Fibroblast of lung (primary cell): ENCODE measurements around the gene TRIL. TPM values are rescaled to one million over a fixed set of nuclear protein-coding genes. Genes with fewer than 3 reads are reported as not detected.

Experiments
- DNase-seq, 2 donors: peaks; one replicate each; pipeline versions ENCODE4 v3.0.0 to v3.0.0-alpha.2; 2010; ENCODE audit warnings: low read depth in 2 of 2
- H2AFZ ChIP-seq: 2 replicates; pipeline ENCODE4 v1.5.1; 2012; ENCODE audit warnings: low read length, control low read depth, inconsistent platforms
- H3K27ac ChIP-seq: 2 replicates; pipeline ENCODE4 v1.5.1; 2011; ENCODE audit warnings: low read length, control low read depth; ENCODE audit not compliant: insufficient read depth
- H3K27me3 ChIP-seq: 2 replicates; pipeline ENCODE4 v1.5.1; 2011; ENCODE audit warnings: mild to moderate bottlenecking, low read length; ENCODE audit not compliant: control insufficient read depth, insufficient read depth
- H3K36me3 ChIP-seq: 2 replicates; pipeline ENCODE4 v1.5.1; 2011; ENCODE audit warnings: low read length; ENCODE audit not compliant: control insufficient read depth, insufficient read depth
- H3K4me1 ChIP-seq: 2 replicates; pipeline ENCODE4 v1.5.1; 2011; ENCODE audit warnings: low read length; ENCODE audit not compliant: control insufficient read depth, insufficient read depth; ENCODE audit errors: extremely low read depth
- H3K4me2 ChIP-seq: 2 replicates; pipeline ENCODE4 v1.5.1; 2011; ENCODE audit warnings: low read length, control low read depth; ENCODE audit not compliant: insufficient read depth; ENCODE audit errors: extremely low read depth
- H3K4me3 ChIP-seq, 4 experiments: fragments of 200-600 bp in 1 of 4; sonication (generic) in 1 of 4; replicated peaks in 1 of 4; 2 replicates each; pipeline ENCODE4 v1.5.1; 2011 to 2016; ENCODE audit warnings: low read length in 4 of 4, low read depth in 3 of 4, mild to moderate bottlenecking in 3 of 4, control low read depth in 2 of 4, inconsistent platforms in 1 of 4, mixed read lengths in 1 of 4; ENCODE audit not compliant: insufficient read depth in 1 of 4; ENCODE audit errors: control extremely low read depth in 1 of 4
- H3K79me2 ChIP-seq: 2 replicates; pipeline ENCODE4 v1.5.1; 2012; ENCODE audit warnings: mild to moderate bottlenecking, low read length, inconsistent platforms; ENCODE audit not compliant: control insufficient read depth, insufficient read depth
- H3K9ac ChIP-seq: 2 replicates; pipeline ENCODE4 v1.5.1; 2011; ENCODE audit warnings: mild to moderate bottlenecking, low read length, control low read depth; ENCODE audit not compliant: insufficient read depth
- H3K9me3 ChIP-seq: 2 replicates; pipeline ENCODE4 v1.5.1; 2012; ENCODE audit warnings: low read depth, low read length; ENCODE audit not compliant: control insufficient read depth, insufficient read depth
- H4K20me1 ChIP-seq: 2 replicates; pipeline ENCODE4 v1.5.1; 2011; ENCODE audit warnings: low read length; ENCODE audit not compliant: control insufficient read depth, insufficient read depth; ENCODE audit errors: extremely low read depth
- CTCF ChIP-seq, 2 donors: IDR thresholded peaks in 1 of 2; conservative IDR thresholded peaks in 1 of 2; 1 replicate in 1 of 2; 2 replicates in 1 of 2; pipeline ENCODE4 v1.5.1; 2011 to 2012; ENCODE audit warnings: low read length in 2 of 2, control low read depth in 1 of 2, inconsistent platforms in 1 of 2, low read depth in 1 of 2, mild to moderate bottlenecking in 1 of 2
- EZH2 ChIP-seq: IDR thresholded peaks from 2 replicates; pipeline ENCODE4 v1.5.1; 2012; ENCODE audit warnings: low read length, control low read depth, mild to moderate bottlenecking; ENCODE audit errors: missing control alignments
- polyA plus RNA-seq, 2 donors: library from polyadenylated mRNA; depleted of rRNA in 1 of 2; stranded (reverse) in 1 of 2; unstranded in 1 of 2; fragments of >200 nt; gene quantifications; 2 replicates each; pipeline ENCODE4 v1.2.1, GENCODE V29; 2011 to 2012; ENCODE audit warnings: missing spikeins in 1 of 2
- total RNA-seq: library from RNA; depleted of rRNA; stranded (reverse); fragments of >200 nt; gene quantifications from 2 replicates; pipeline ENCODE4 v1.2.1, GENCODE V29; 2014

Gene TRIL
- total and polyA plus RNA-seq, 2 donors (not counting 1 experiment from before 2014, with no cell fraction given) = 0.10 to 0.17 TPM

DNA sequence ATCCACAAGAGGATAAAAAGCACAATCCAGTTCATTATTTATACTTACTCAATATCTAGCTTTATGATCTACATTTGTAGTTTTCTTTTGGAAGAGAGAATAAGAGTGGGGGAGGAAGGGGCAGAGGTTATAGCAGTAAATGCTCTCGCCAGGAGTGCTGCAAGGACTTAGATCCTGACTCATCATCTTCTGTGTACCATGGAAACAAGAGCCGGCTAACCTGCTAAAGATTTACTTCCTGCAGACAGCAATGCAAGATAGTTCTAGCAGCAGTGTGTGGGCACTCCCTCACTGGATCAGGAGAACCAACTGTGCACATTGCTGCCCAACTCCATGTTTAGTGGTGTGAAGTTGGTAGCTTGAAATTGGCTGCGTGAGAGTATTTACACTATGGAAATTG, 47.7 kb upstream of the TRIL start:
- H3K36me3 ChIP-seq = no peaks in the 10 kb centered on the region
- TF ChIP-seq EZH2 = no peak
- TF ChIP-seq CTCF (conservative IDR thresholded peaks at IDR 0.05 in 1 of 2, IDR thresholded peaks at IDR 0.05 in 1 of 2; ENCODE audit: low read depth in 1 of 2, low read length in 2 of 2) = no peak
- no peaks in the 10 kb centered on the region for H3K9me3 ChIP-seq
- peaks cover 4% of the 10 kb centered on the region for H3K27me3 ChIP-seq
- DNase-seq = peak; percentile 46 to 73
- H3K79me2 ChIP-seq = no peaks in the 10 kb centered on the region
- H2AFZ ChIP-seq = no peak overlapping the region
- H3K9ac ChIP-seq = no peak overlapping the region
- H3K4me2 ChIP-seq = no peak overlapping the region
- H3K4me3 ChIP-seq = no peak overlapping the region
- H3K4me1 ChIP-seq = no peaks in the 10 kb centered on the region
- no peak overlapping the region for H3K27ac ChIP-seq
- H4K20me1 ChIP-seq = no peaks in the 10 kb centered on the region

DNA sequence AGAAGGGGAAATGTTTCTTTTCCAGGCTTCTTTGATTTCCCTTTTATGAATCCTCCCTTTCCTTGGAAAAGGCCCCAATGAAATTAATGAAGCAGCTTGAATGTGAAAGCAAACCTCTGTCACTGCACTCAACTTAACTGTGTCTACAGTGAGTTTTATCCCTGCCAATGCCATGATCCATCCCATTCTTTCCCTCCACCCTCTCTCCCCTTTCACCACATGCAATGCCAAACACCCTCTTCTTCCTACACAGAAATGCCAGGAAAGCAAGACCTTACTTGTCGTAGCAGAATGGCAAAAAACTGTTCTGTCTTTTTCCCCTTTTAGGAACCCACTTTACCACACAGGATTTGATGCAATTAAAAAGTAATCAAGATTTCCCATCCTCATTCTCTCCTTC, 47.3 kb upstream of the TRIL start:
- Histone ChIP-seq H3K4me3 (no peak overlapping the region), H3K4me2 (no peak overlapping the region), H3K9me3 (no peaks in the 10 kb centered on the region), H3K36me3 (no peaks in the 10 kb centered on the region), H3K9ac (no peak overlapping the region), H3K27me3 (peaks cover 4% of the 10 kb centered on the region), H2AFZ (no peak overlapping the region), H4K20me1 (no peaks in the 10 kb centered on the region), H3K79me2 (no peaks in the 10 kb centered on the region), H3K27ac (no peak overlapping the region), H3K4me1 (no peaks in the 10 kb centered on the region)
- TF ChIP-seq CTCF (conservative IDR thresholded peaks at IDR 0.05 in 1 of 2, IDR thresholded peaks at IDR 0.05 in 1 of 2; ENCODE audit: low read depth in 1 of 2, low read length in 2 of 2) (no peak), EZH2 (no peak)
- DNase-seq = no peak

DNA sequence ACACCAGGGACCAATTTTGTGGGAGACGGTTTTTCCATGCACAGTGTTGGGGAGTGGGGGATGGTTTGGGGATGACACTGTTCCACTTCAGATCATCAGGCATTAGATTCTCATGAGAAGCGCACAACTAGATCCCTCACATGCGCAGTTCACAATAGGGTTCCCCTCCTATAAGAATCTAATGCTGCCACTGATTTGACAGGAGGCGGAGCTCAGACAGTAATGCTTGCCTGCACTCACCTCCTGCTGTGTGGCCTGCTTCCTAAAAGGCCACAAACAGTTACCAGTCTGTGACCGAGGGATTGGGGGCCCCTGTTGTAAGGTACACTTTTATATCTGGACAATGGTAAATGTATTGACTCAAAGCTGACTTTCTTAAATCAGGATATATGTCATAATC, 45.6 kb upstream of the TRIL start:
- Histone ChIP-seq H3K9me3 (no peaks in the 10 kb centered on the region), H3K9ac (no peak overlapping the region), H3K79me2 (no peaks in the 10 kb centered on the region), H3K4me1 (no peaks in the 10 kb centered on the region), H3K27me3 (peaks cover 4% of the 10 kb centered on the region), H3K4me3 (no peak overlapping the region), H3K4me2 (no peak overlapping the region), H3K27ac (no peak overlapping the region), H3K36me3 (no peaks in the 10 kb centered on the region), H2AFZ (no peak overlapping the region), H4K20me1 (no peaks in the 10 kb centered on the region)
- no peak for DNase-seq
- TF ChIP-seq CTCF (conservative IDR thresholded peaks at IDR 0.05 in 1 of 2, IDR thresholded peaks at IDR 0.05 in 1 of 2; ENCODE audit: low read depth in 1 of 2, low read length in 2 of 2) = no peak
- TF ChIP-seq EZH2 = no peak
